Measurements from ENCODE around the gene RAVER2. TPM values are rescaled to one million over a fixed set of nuclear protein-coding genes. Genes with fewer than 3 reads are reported as not detected.

RAVER2 gene
- total and polyA plus RNA-seq, 2 of the 13 experiments (the other 11 are each of a cell fraction or from before 2014, with no cell fraction given), result 11.4 to 15.4 TPM

- H3K9me3 ChIP-seq (ENCODE audit: low read length), result no peaks in the 10 kb centered on the region
- TF ChIP-seq ARNTL (CRISPR knock-in tag; IDR thresholded peaks at IDR 0.05), result no peak
- no peak for TF ChIP-seq ZNF672 (CRISPR knock-in tag; IDR thresholded peaks at IDR 0.05)
- TF ChIP-seq IKZF1 (IDR thresholded peaks at IDR 0.05), result no peak
- TF ChIP-seq NKX3-1 (CRISPR knock-in tag; IDR thresholded peaks at IDR 0.05), result no peak
- no peaks in the 10 kb centered on the region for H4K20me1 ChIP-seq (ENCODE audit: insufficient read depth, low read length)
- no peaks in the 10 kb centered on the region for H3K79me2 ChIP-seq (ENCODE audit: insufficient read depth, low read length)
- H3K4me2 ChIP-seq (ENCODE audit: low read depth, low read length), result no peak overlapping the region
- no peaks in the 10 kb centered on the region for H3K36me3 ChIP-seq (replicated peaks in 1 of 2; ENCODE audit: control insufficient read depth in 1 of 2, insufficient read depth in 2 of 2, low read length in 2 of 2)
- no TSS peak for BruUV-seq (replicated peaks)
- H3K4me3 ChIP-seq (replicated peaks in 1 of 3; ENCODE audit: insufficient read depth in 1 of 3, low read depth in 2 of 3, low read length in 3 of 3), result no peak overlapping the region
- in situ Hi-C loops (cut with HindIII; ENCODE audit: extremely low pct_ligation_motif_present, low pct_unique_long_range_greater_than_20kb) (no loop called here), intact Hi-C loops (cut with micrococcal nuclease; ENCODE audit: unreplicated experiment) (no loop called here)
- no peaks in the 10 kb centered on the region for H3K4me1 ChIP-seq (ENCODE audit: insufficient read depth, low read length)
- DNase-seq (ENCODE audit: low spot score), result no peak
- ChIA-PET CTCF (ENCODE audit: low intra/inter-chr PET ratio, low total read pairs) (no interaction called here), POLR2A (no interaction called here)
- ATAC-seq, result no peak
- H2AFZ ChIP-seq (ENCODE audit: low read length), result no peak overlapping the region
- no peak for FAIRE-seq
- H3K9ac ChIP-seq (ENCODE audit: insufficient read depth, low read depth, low read length), result no peak overlapping the region
- H3K27ac ChIP-seq (ENCODE audit: extremely low read length, insufficient read depth, low read length), result no peak overlapping the region
- peaks cover 0 to 6% of the 10 kb centered on the region in 2 experiments; a peak in 1 of 5 replicates for H3K27me3 ChIP-seq (ENCODE audit: control insufficient read depth in 1 of 2, insufficient read depth in 2 of 2, low read length in 2 of 2)
- WGBS (ENCODE audit: low lambda C conversion rate), result 17% methylated on average over 1 of the region's 2 CpGs
These were observed 41.3 kb upstream of the RAVER2 start for GRCh38 chr1:64703600-64703999.

- Histone ChIP-seq H4K20me1 (ENCODE audit: insufficient read depth, low read length) (no peaks in the 10 kb centered on the region), H3K4me1 (ENCODE audit: insufficient read depth, low read length) (no peaks in the 10 kb centered on the region), H3K79me2 (ENCODE audit: insufficient read depth, low read length) (no peaks in the 10 kb centered on the region), H3K27me3 (ENCODE audit: control insufficient read depth in 1 of 2, insufficient read depth in 2 of 2, low read length in 2 of 2) (0 out of 5 replicates have a peak, but pooled peaks cover 0 to 6% of the 10 kb centered on the region in 2 experiments), H3K9ac (ENCODE audit: insufficient read depth, low read depth, low read length) (no peak overlapping the region), H3K4me3 (replicated peaks in 1 of 3; ENCODE audit: insufficient read depth in 1 of 3, low read depth in 2 of 3, low read length in 3 of 3) (no peak overlapping the region), H3K36me3 (replicated peaks in 1 of 2; ENCODE audit: control insufficient read depth in 1 of 2, insufficient read depth in 2 of 2, low read length in 2 of 2) (no peaks in the 10 kb centered on the region), H3K27ac (ENCODE audit: extremely low read length, insufficient read depth, low read length) (no peak overlapping the region), H3K9me3 (ENCODE audit: low read length) (no peaks in the 10 kb centered on the region), H2AFZ (ENCODE audit: low read length) (no peak overlapping the region), H3K4me2 (ENCODE audit: low read depth, low read length) (no peak overlapping the region)
- POLR2A ChIA-PET, result no interaction called here
- in situ Hi-C loops (cut with HindIII; ENCODE audit: extremely low pct_ligation_motif_present, low pct_unique_long_range_greater_than_20kb), result no loop called here
- TF ChIP-seq ISL2 (CRISPR knock-in tag; IDR thresholded peaks at IDR 0.05) (no peak), MYNN (CRISPR knock-in tag; IDR thresholded peaks at IDR 0.05; ENCODE audit: low read depth) (no peak), MIXL1 (CRISPR knock-in tag; IDR thresholded peaks at IDR 0.05) (no peak), ZNF501 (CRISPR knock-in tag; IDR thresholded peaks at IDR 0.05) (no peak), TOPORS (CRISPR knock-in tag; IDR thresholded peaks at IDR 0.05) (no peak), ZNF816 (CRISPR knock-in tag; IDR thresholded peaks at IDR 0.05; ENCODE audit: borderline replicate concordance) (no peak), ZMYM3 (CRISPR knock-in tag; IDR thresholded peaks at IDR 0.05) (no peak)
- TF ChIP-seq, protein P1, sequence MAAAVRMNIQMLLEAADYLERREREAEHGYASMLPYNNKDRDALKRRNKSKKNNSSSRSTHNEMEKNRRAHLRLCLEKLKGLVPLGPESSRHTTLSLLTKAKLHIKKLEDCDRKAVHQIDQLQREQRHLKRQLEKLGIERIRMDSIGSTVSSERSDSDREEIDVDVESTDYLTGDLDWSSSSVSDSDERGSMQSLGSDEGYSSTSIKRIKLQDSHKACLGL (CRISPR knock-in tag; IDR thresholded peaks at IDR 0.05), result no peak
- TF ChIP-seq, protein P2, sequence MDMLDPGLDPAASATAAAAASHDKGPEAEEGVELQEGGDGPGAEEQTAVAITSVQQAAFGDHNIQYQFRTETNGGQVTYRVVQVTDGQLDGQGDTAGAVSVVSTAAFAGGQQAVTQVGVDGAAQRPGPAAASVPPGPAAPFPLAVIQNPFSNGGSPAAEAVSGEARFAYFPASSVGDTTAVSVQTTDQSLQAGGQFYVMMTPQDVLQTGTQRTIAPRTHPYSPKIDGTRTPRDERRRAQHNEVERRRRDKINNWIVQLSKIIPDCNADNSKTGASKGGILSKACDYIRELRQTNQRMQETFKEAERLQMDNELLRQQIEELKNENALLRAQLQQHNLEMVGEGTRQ (IDR thresholded peaks at IDR 0.05; ENCODE audit: low read depth, low read length), result no peak
- TF ChIP-seq, protein P2 (CRISPR knock-in tag; IDR thresholded peaks at IDR 0.05; ENCODE audit: borderline replicate concordance), result no peak
- no peak for DNase-seq (ENCODE audit: low spot score)
- intact Hi-C loops (cut with micrococcal nuclease; ENCODE audit: unreplicated experiment), result no loop called here
- CTCF ChIA-PET (ENCODE audit: low intra/inter-chr PET ratio, low total read pairs), result no interaction called here
- no TSS peak for BruUV-seq (replicated peaks)
- WGBS (ENCODE audit: low lambda C conversion rate), result 0% methylated on average over 1 of the region's 1 CpG
- FAIRE-seq, result no peak
- ATAC-seq, result no peak
These were observed 39.3 kb upstream of the RAVER2 start for GRCh38 chr1:64705591-64705990.
